ENCODE results near the gene NDUFA13.

Gene NDUFA13

GRCh38 chr19:19506592-19506991, 9.4 kb upstream of the NDUFA13 start:
- DNase-seq, result no peak

GRCh38 chr19:19507354-19507753, 8.7 kb upstream of the NDUFA13 start:
- DNase-seq, result no peak

DNA sequence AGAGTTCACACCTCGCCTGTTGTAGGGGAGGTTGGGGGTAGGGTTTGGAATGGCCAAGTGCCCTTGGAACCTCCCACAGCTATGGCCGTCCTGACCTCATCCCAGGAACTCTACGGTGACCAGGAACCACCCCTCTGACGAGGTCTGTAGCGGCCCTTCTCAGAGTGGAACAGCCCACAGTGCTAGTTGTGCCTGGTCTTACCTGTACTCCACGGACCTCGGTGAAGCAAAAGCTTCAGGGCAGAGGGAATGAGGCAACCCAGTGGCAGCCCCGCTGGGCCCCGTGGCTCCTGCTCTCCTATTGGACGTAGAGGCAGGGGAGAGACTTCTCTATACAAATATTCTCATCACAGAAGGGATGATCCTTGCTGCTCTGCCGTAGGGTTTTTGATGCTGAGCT, 7.8 kb upstream of the NDUFA13 start:
- no peak for DNase-seq

GRCh38 chr19:19510432-19510831, 5.6 kb upstream of the NDUFA13 start:
- DNase-seq, result no peak

- DNase-seq, result no peak
Observed at GRCh38 chr19:19513682-19514081, 2.3 kb upstream of the NDUFA13 start.

DNA sequence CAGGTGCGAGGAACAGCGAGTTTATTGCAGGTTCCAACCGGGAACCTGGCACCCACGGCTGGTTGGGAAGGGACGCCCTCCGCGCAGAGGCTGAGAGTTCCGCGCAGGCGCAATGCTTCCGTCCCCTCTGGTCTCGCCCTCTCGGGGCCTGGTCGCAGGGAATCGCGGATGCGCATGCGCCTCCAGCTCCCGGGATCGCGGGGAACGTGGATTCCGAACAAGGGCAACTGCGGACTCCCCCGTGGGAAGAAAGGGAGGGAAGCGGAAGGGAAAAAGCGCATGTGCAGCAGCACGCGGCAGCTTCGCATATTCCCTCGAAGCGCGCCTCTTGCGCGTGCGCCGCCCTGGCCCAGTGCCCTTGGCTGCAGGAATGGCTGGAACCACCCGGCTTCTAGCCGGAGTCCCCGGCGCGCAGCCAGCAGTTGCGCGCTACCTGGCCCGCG, 1.8 kb upstream of the NDUFA13 start:
- peak in 30 of 56 donors; percentile 4 to 71 (median 36) for DNase-seq

- DNase-seq, result no peak
Observed at GRCh38 chr19:19514881-19515641, 964 bp upstream of the NDUFA13 start, which contains the start of gene TSSK6. TSSK6 (minus strand) TSS chr19:19515548; CDS start chr19:19515427, 121 bp downstream.

GRCh38 chr19:19517235-19517619, 1.2 kb downstream of the NDUFA13 start:
- no peak for DNase-seq

- no peak for DNase-seq
Observed at GRCh38 chr19:19520989-19521388, 5.0 kb downstream of the NDUFA13 start.

DNA sequence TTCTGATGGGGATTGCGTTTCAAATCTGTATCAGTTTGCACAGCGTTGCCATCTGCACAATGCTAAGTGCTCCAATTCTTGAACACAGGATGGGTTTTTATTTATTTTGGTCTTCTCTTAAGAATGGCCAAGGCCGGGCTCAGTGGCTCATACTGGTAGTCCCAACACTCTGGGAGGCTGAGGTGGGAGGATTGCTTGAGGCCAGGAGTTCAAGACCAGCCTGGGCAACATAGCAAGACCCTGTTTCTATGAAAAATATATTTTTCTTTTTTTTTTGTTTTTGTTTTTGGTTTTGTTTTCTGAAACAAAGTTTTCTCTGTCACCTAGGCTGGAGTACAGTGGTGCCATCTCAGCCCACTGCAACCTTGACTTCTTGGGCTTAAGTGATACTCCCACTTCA, 7.2 kb downstream of the NDUFA13 start:
- no peak for DNase-seq

DNA sequence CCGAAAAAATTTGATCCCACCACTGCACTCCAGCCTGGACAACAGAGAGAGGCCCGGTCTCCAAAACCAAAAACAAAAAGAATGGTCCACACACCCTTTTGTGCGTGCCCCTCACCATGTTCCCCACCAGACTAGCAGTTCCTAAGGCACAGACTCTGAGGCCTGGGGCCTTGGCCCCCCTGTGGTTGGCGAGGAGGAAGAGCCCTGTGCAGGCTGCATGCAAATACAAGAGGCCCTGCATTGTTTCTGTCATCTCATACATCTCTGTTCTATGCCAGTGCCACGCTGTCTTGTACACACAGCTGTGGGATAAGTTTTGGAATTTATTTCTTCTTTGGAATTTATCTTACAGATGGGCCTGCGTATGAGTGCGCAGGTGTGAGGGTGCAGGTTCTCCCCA, 8.0 kb downstream of the NDUFA13 start:
- no peak for DNase-seq

DNA sequence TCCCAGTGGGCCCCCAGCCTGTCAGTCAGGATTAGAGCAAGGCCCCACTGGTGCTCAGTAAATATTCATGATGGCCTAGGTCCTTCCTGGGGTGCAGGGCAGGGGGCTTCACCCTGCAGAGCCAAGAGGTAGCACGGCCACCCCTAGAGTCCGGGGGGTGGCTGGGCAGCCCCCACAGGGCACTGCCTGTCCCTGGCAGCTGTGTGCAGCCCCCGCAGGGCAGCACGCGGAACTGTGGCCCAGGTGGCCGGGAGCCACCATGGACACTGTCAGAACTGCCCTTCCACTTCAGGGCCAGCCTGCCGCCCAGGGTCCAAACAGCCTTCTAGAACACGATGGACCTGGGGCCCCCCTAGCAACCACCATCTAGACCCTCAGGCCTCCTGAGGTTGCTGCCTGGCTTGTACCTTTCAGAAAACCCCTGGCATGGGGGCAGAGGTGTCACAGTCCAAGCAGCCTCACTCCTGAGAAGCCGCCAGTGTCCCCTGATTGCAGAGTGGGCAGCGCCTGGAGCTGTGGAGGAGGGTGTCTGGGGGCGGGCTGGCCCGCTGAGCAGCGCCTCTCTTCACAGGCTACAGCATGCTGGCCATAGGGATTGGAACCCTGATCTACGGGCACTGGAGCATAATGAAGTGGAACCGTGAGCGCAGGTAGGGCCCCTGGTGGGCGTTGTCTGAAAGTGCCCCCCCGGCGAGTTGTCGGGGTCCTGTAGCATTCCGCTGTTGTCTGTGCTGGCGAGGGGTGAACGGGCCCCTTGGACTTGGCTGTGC, 9.8 kb downstream of the NDUFA13 start:
- no peak for DNase-seq

DNA sequence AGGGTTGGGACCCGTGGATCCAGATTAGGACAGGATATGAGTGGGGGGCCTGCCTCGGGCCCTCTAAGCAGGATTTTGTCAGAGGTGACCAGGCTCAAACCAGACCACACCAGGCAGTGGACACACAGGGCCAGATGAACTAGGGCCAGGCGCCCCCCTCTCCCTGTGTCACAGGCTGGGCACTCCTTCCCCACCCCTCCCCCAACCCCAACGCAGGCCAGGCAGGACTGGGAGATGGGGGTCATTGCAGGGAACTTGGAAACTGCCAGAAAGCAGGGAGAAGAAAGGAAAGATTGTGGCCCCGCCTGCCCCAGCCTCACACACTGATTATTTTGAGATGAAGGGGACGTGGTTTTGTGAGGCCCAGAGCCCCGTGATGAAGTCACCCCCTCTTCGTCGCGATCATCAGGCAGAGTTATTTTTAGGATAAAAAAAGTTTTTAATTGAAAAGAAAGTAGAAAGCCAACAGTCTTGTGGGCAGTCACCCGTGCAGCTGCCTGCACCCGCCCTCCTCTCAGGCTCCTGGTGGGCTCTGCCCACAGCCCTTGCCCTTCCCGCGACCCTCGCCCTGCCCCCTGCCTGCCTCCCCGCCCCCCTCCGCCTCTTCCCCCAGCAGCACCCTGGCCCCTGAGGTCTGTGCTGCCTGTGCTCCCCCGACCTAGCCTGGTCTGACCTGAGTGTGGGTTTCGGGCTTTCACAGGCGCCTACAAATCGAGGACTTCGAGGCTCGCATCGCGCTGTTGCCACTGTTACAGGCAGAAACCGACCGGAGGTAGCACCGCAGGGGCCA, 10.8 kb downstream of the NDUFA13 start:
- DNase-seq, result peak in 12 of 56 donors; percentile 1 to 45 (median 20)

- DNase-seq, result no peak
Observed at GRCh38 chr19:19527371-19527656, 11.3 kb downstream of the NDUFA13 start.

- no peak for DNase-seq
Observed at GRCh38 chr19:19527674-19528625, 11.9 kb downstream of the NDUFA13 start.

DNA sequence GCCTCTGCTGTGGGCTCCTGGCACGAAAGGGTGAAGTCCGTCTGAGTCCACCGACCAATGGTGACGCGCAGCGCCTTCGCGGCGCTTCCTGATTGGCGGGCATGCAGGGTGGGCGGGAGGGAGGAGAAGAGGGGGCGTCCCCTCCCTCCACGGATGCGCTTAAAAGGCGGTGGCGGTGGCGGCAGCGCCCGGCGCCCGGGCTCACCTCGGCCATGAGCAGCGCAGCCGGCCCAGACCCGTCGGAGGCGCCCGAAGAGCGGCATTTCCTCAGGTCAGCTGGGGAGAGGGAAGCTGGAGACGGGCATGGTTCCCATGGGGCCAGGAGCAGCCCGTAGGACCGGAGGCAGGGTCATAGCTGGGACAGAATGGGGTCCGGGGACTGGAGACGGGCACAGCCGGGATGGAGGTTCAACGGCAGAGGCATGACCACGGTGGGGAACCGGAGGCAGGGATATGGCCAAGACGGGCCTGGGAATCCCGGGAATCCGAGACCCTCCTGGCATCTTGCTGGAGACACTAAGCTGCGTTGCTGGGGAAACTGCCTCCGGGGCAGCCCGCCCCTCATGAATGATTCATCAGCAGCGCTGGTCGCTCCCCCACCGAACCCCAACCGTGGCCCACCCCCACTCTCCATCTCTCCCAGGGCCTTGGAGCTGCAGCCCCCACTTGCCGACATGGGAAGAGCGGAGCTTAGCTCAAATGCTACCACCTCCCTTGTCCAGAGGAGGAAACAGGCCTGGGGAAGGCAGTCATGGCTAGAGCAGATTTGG, 12.9 kb downstream of the NDUFA13 start, which contains the start of gene YJEFN3:
Gene YJEFN3 (plus strand): TSS at position 191 of the 770 bp plus-strand sequence. CDS start 22 bp downstream, at position 213.
- peak in 53 of 56 donors; percentile 13 to 89 (median 55) for DNase-seq

DNA sequence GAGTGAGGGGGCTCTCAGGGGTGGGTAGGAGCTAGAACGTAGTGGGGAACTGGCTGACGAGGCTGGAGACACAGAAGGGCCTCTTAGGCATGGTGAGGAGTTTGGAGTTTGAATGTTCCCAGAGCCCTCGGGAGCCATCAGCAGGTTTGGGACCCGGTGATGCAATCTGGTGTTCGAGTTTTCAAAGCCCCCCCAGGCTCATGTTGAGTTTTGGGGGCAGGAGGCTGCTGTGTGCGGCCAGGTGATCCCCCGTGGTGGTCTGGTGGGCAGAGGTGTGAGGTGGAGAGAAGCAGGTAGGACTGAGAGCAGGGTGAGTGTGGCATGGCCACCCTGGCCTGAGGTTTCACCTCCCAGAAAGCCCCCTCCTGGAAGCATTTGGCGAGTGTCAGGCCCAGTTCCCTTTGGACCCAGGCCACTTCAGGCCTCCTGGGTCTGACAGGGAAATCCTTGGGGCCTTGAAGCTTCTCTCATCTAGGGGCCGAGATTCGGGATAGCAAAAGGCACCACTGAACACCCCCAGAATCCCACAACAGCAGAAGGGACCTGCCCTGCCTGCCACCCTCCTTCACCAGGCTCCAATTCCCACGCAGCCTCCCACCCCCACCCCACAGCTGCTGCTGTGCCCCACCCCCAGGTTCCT, 13.9 kb downstream of the NDUFA13 start:
- no peak for DNase-seq

- peak in 32 of 56 donors; percentile 12 to 80 (median 40) for DNase-seq
Observed at GRCh38 chr19:19530423-19530804, 14.4 kb downstream of the NDUFA13 start.

DNA sequence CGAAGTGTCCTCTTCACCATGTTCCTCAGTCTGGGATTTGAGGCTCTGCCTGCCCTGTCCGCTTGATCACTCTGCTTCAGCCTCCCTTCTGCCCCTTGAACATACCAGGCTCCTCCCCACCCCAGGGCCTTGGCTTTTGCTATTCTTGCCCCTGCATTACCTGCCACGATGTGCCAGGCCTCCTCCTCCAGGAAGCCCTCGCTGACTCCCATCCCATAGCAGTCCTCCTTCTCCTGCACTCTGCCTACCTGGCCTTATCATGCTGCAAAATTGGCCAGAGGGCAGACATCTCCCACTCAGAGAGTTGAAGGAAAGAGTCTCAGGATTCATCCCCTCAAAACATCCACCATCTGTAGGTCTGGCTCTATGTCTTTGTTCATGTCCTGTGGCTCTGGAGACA, 14.9 kb downstream of the NDUFA13 start:
- DNase-seq, result no peak
